Activated B cell treated with CpG ODN at 0.5 μM for 24 hours (primary cell): ENCODE data around the gene HMGXB4. TPM values are rescaled to one million over a fixed set of nuclear protein-coding genes. Genes with fewer than 3 reads are reported as not detected.

Source experiments
- ATAC-seq: fragments of 200-7000 bp; cut with Tn5 transposase; one replicate; pipeline ENCODE4 v1.10.0; 2021; ENCODE audit warnings: low read depth, mild to moderate bottlenecking, moderate library complexity
- CTCF ChIA-PET: fragments of 350-600 bp; sonication (Branson Sonifier 250); formaldehyde crosslinking; loops from one replicate; lab custom pipeline; 2021; ENCODE audit warnings: antibody characterized with exemption; lab: Charles Lee
- POLR2A ChIA-PET: fragments of 350-600 bp; sonication (Branson Sonifier 250); formaldehyde crosslinking; loops from one replicate; lab custom pipeline; 2021; ENCODE audit warnings: antibody characterized with exemption; lab: Charles Lee
- DNase-seq: peaks from one replicate; pipeline ENCODE4 v3.0.0; 2022
- H3K27ac Mint-ChIP-seq: one replicate; pipeline ENCODE4 v1.8.0; 2020; ENCODE audit warnings: mixed read lengths
- H3K27me3 Mint-ChIP-seq: one replicate; pipeline ENCODE4 v1.8.0; 2021; ENCODE audit warnings: mixed read lengths
- H3K36me3 Mint-ChIP-seq: one replicate; pipeline ENCODE4 v1.8.0; 2021; ENCODE audit warnings: low read depth, mixed read lengths
- H3K4me1 Mint-ChIP-seq: one replicate; pipeline ENCODE4 v1.8.0; 2021; ENCODE audit warnings: mixed read lengths
- H3K4me3 Mint-ChIP-seq: one replicate; pipeline ENCODE4 v1.8.0; 2020; ENCODE audit warnings: mild to moderate bottlenecking, mixed read lengths
- H3K9me3 Mint-ChIP-seq: one replicate; pipeline ENCODE4 v1.8.0; 2020; ENCODE audit warnings: mixed read lengths
- CTCF ChIP-seq: fragments of 200-600 bp; IDR thresholded peaks from one replicate; pipeline ENCODE4 v1.8.0; 2022; ENCODE audit warnings: antibody characterized with exemption, mild to moderate bottlenecking
- intact Hi-C: fragments of 100-400 bp; cut with micrococcal nuclease; formaldehyde crosslinking; loops from one replicate; pipeline ENCODE4 v1.15.1; 2024
- total RNA-seq: library from RNA; stranded (reverse); gene quantifications from 2 replicates; pipeline ENCODE4 v1.2.3, GENCODE V29; 2022

The HMGXB4 gene
- total RNA-seq, 1 donor from 2014 or later, result 24.8 TPM

- DNase-seq, result no peak
- Mint-ChIP-seq H3K36me3 (no peaks in the 10 kb centered on the region), H3K27ac (no peak overlapping the region), H3K27me3 (peaks cover 13% of the 10 kb centered on the region), H3K4me1 (no peaks in the 10 kb centered on the region), H3K4me3 (no peak overlapping the region), H3K9me3 (no peaks in the 10 kb centered on the region)
- intact Hi-C loops, result no loop called here
- no peak for ATAC-seq
- POLR2A ChIA-PET, result no interaction called here
- CTCF ChIA-PET, result no interaction called here
- TF ChIP-seq CTCF, result no peak
These were observed 38.3 kb upstream of the HMGXB4 start for GRCh38 chr22:35219012-35219411.

DNA sequence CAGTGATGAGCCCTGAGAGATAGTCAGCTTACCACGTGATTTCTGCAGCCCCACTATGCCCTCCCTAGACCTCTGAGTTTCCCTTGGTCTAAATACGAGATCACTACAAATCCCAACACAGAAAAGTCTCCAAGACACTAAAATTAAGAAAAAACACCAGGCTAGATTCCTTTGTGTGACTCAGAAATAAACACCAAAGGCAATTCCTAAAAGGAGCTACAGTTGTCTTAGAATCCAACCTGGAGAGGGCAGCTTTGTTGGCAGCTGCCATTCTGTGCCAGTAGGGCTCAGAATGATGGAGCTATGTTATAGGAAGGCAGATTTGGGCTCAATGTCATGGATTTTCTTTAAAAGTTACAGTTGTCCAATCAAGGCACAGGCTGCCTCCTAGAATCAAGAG is 37.1 kb upstream of the HMGXB4 start:
- DNase-seq, result no peak
- CTCF ChIA-PET, result no interaction called here
- Mint-ChIP-seq H3K27ac (no peak overlapping the region), H3K4me3 (no peak overlapping the region), H3K27me3 (peaks cover 13% of the 10 kb centered on the region), H3K9me3 (no peaks in the 10 kb centered on the region), H3K36me3 (no peaks in the 10 kb centered on the region), H3K4me1 (no peaks in the 10 kb centered on the region)
- TF ChIP-seq CTCF, result no peak
- intact Hi-C loops, result no loop called here
- no peak for ATAC-seq
- POLR2A ChIA-PET, result interaction anchor here (0.7 kb wide), 1 partner anchor 88 kb away, joined by 3 read pairs; no protein-coding TSS in a partner anchor

DNA sequence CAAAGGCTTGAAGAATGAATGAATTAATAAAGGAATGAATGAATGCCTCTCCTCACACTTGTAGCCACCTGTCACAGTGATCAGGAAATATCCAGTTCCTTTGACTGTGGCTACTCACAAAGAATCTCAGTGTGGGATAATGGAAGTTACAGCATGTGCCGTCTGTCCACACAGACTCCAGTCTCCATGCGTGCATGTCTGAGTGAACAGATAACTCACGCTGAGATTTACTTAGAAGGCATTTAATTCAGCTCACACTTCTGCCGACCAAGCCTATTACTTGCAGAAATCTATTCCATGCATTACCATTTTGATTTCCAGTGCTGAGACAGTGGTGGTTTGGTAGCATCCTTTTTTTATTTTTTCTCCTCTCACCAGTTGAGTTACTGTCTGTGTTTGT is 32.3 kb upstream of the HMGXB4 start:
- intact Hi-C loops, result no loop called here
- Mint-ChIP-seq H3K27me3 (peaks cover 9% of the 10 kb centered on the region), H3K4me1 (no peaks in the 10 kb centered on the region), H3K9me3 (no peaks in the 10 kb centered on the region), H3K36me3 (no peaks in the 10 kb centered on the region), H3K27ac (no peak overlapping the region), H3K4me3 (no peak overlapping the region)
- no peak for TF ChIP-seq CTCF
- ATAC-seq (no peak), DNase-seq (no peak)
- CTCF ChIA-PET, result no interaction called here
- POLR2A ChIA-PET, result no interaction called here

- DNase-seq (no peak), ATAC-seq (no peak)
- no peaks in the 10 kb centered on the region for H3K4me1 Mint-ChIP-seq
- intact Hi-C loops, result no loop called here
- H3K27me3 Mint-ChIP-seq, result peaks cover 10% of the 10 kb centered on the region
- TF ChIP-seq CTCF, result no peak
- H3K27ac Mint-ChIP-seq, result no peak overlapping the region
- no peaks in the 10 kb centered on the region for H3K9me3 Mint-ChIP-seq
- no peaks in the 10 kb centered on the region for H3K36me3 Mint-ChIP-seq
- CTCF ChIA-PET, result no interaction called here
- POLR2A ChIA-PET, result no interaction called here
- H3K4me3 Mint-ChIP-seq, result no peak overlapping the region
These were observed 30.2 kb upstream of the HMGXB4 start for GRCh38 chr22:35226958-35227647.

GRCh38 chr22:35229865-35230264 is 27.4 kb upstream of the HMGXB4 start:
- Mint-ChIP-seq H3K9me3 (no peaks in the 10 kb centered on the region), H3K36me3 (no peaks in the 10 kb centered on the region), H3K27ac (no peak overlapping the region), H3K4me3 (no peak overlapping the region), H3K4me1 (no peaks in the 10 kb centered on the region), H3K27me3 (peaks cover 8% of the 10 kb centered on the region)
- DNase-seq, result no peak
- CTCF ChIA-PET, result no interaction called here
- no peak for ATAC-seq
- POLR2A ChIA-PET, result no interaction called here
- no peak for TF ChIP-seq CTCF
- intact Hi-C loops, result no loop called here
